Peyer's patch (tissue), 4 donors: Measurements from ENCODE around the gene WWOX. TPM values are rescaled to one million over a fixed set of nuclear protein-coding genes. Genes with fewer than 3 reads are reported as not detected.

Experiments
- DNase-seq, 3 donors: peaks; one replicate each; pipeline ENCODE4 v3.0.0-alpha.2; 2017 to 2019
- H3K27ac ChIP-seq, 4 donors: fragments of 200-600 bp; sonication (generic); one replicate each; pipeline ENCODE4 v1.5.1; 2016 to 2019
- H3K27me3 ChIP-seq, 2 donors: fragments of 200-600 bp; sonication (generic); one replicate each; pipeline ENCODE4 v1.5.1; 2019
- H3K36me3 ChIP-seq, 3 donors: fragments of 200-600 bp; sonication (generic); one replicate each; pipeline ENCODE4 v1.5.1; 2016 to 2019
- H3K4me1 ChIP-seq, 4 donors: fragments of 200-600 bp; sonication (generic); one replicate each; pipeline ENCODE4 v1.5.1; 2016 to 2019
- H3K4me3 ChIP-seq, 4 donors: fragments of 200-600 bp; sonication (generic); 1 replicate in 3 of 4; 2 replicates in 1 of 4; pipeline ENCODE4 v1.5.1; 2016 to 2019; ENCODE audit warnings: mild to moderate bottlenecking in 1 of 4
- H3K9me3 ChIP-seq, 4 donors: fragments of 200-600 bp; sonication (generic); one replicate each; pipeline ENCODE4 v1.5.1; 2016 to 2019; ENCODE audit warnings: mild to moderate bottlenecking in 1 of 4
- CTCF ChIP-seq, 6 experiments: fragments of 450-650 bp in 4 of 6; fragments of 200-600 bp in 2 of 6; sonication (generic) in 1 of 6; IDR thresholded peaks; one replicate each; pipeline ENCODE4 v1.5.1; 2017 to 2019; ENCODE audit warnings: antibody characterized with exemption in 6 of 6, mild to moderate bottlenecking in 3 of 6, moderate library complexity in 1 of 6
- POLR2A ChIP-seq, 2 donors: fragments of 450-650 bp; IDR thresholded peaks; one replicate each; pipeline ENCODE4 v1.5.1; 2017; ENCODE audit warnings: antibody characterized with exemption in 2 of 2, mild to moderate bottlenecking in 2 of 2, moderate library complexity in 2 of 2
- total RNA-seq, 4 donors: library from RNA; depleted of rRNA; stranded (reverse); fragments of >200 nt; gene quantifications; one replicate each; pipeline ENCODE4 v1.1.0, GENCODE V29; 2016

The WWOX gene
- total RNA-seq, 4 donors from 2014 or later = 17.3 to 197 (median 57.5) TPM

- TF ChIP-seq POLR2A (IDR thresholded peaks at IDR 0.05) (no peak), CTCF (IDR thresholded peaks at IDR 0.05) (no peak)
- Histone ChIP-seq H3K36me3 (no peaks in the 10 kb centered on the region), H3K27me3 (no peaks in the 10 kb centered on the region), H3K27ac (no peak overlapping the region), H3K4me3 (no peak overlapping the region), H3K9me3 (no peaks in the 10 kb centered on the region), H3K4me1 (no peaks in the 10 kb centered on the region)
- DNase-seq = no peak
Observed at GRCh38 chr16:79099716-79100115, 1000.3 kb downstream of the WWOX start.

GRCh38 chr16:79100447-79100846 lies 1001.0 kb downstream of the WWOX start:
- no peak for DNase-seq
- Histone ChIP-seq H3K36me3 (no peaks in the 10 kb centered on the region), H3K9me3 (no peaks in the 10 kb centered on the region), H3K4me1 (no peaks in the 10 kb centered on the region), H3K4me3 (no peak overlapping the region), H3K27ac (no peak overlapping the region), H3K27me3 (no peaks in the 10 kb centered on the region)
- TF ChIP-seq CTCF (IDR thresholded peaks at IDR 0.05) (no peak), POLR2A (IDR thresholded peaks at IDR 0.05) (no peak)

DNA sequence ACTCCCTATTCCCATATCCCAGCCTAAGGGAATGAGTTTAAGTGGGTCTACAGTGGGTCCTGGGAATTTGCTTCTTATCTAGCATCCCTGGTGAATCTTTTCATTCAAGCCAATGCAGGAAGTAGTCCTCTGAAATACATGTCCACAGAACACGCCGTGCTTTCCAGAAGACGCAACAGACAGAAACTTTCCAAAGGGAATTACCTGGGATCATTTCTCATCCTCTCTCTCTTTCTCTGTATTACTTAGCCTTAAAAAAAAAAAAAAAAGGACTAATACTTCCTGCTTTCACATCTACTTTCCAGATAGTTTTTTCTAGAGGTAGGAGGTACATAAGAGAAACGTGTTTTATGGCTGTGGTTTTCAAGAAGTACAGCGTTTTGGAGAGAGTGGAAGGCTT lies 1002.0 kb downstream of the WWOX start:
- H3K4me1 ChIP-seq = no peaks in the 10 kb centered on the region
- no peaks in the 10 kb centered on the region for H3K9me3 ChIP-seq
- H3K36me3 ChIP-seq = no peaks in the 10 kb centered on the region
- DNase-seq = no peak
- no peak overlapping the region for H3K27ac ChIP-seq
- H3K4me3 ChIP-seq = no peak overlapping the region
- no peaks in the 10 kb centered on the region for H3K27me3 ChIP-seq
- no peak for TF ChIP-seq CTCF (IDR thresholded peaks at IDR 0.05)

DNA sequence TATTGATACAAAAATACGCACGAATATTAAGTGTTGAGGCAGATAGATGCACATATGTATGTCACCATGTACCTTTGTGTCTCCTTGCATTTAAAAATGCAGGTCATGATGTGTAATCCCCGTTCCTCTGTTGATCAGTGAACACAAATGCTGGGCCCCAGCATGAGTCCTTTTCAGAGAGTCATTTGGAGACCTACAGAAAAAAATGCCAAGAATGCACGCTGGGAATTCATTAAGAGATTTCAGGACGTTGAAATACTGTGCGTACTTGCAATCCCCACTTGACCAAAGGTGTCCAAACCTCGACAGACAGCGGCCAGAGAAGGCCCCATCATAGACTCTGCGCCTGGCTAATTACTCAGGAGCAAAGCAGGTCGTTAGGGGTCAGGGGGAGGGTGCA lies 1005.1 kb downstream of the WWOX start:
- TF ChIP-seq POLR2A (IDR thresholded peaks at IDR 0.05) = no peak
- TF ChIP-seq CTCF (IDR thresholded peaks at IDR 0.05) = no peak
- Histone ChIP-seq H3K4me3 (no peak overlapping the region), H3K36me3 (no peaks in the 10 kb centered on the region), H3K27ac (no peak overlapping the region), H3K9me3 (no peaks in the 10 kb centered on the region), H3K4me1 (no peaks in the 10 kb centered on the region), H3K27me3 (no peaks in the 10 kb centered on the region)
- no peak for DNase-seq

DNA sequence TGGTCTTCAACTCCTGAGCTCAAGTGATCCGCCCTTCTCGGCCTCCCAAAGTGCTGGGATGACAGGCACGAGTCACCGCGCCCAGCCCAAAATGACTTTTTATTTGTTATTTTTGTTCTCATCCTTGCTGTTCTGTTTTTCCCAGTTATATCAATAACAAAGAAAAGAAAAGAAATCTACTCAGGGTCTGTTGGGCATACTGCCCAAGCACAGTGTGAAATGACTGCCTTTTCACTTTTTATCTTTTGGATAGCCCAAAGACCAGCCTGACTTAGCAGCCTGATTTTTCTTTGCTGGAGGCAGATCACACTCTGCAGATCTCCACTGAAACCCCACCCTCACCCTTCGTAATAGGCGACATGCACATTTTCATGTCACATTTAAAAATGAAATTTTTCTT lies 1007.8 kb downstream of the WWOX start:
- TF ChIP-seq CTCF (IDR thresholded peaks at IDR 0.05) (no peak), POLR2A (IDR thresholded peaks at IDR 0.05) (no peak)
- Histone ChIP-seq H3K27ac (no peak overlapping the region), H3K9me3 (no peaks in the 10 kb centered on the region), H3K36me3 (no peaks in the 10 kb centered on the region), H3K4me1 (no peaks in the 10 kb centered on the region), H3K4me3 (no peak overlapping the region), H3K27me3 (no peaks in the 10 kb centered on the region)
- no peak for DNase-seq

DNA sequence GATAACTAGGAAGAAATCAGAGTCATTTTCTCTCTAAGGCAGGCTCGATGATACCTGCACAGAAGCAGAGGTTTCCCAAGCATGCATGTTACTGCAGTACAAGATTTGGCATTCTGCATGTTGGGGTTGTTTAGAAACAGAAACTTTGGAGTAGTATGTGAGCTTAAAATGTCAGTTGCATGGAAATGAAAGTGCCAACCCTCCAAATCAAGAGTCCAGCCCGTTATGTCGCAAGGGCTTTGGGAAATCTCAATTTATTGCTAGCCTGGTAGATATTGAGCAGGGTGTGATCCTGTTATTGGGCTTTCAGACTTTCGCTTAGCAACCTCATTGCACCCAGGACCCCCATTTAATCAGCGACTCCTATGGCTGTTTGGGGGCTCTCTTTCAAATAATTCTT lies 1010.3 kb downstream of the WWOX start:
- no peak for TF ChIP-seq CTCF (IDR thresholded peaks at IDR 0.05)
- no peak overlapping the region for H3K4me3 ChIP-seq
- H3K27ac ChIP-seq = no peak overlapping the region
- no peaks in the 10 kb centered on the region for H3K36me3 ChIP-seq
- DNase-seq = no peak
- no peaks in the 10 kb centered on the region for H3K4me1 ChIP-seq
- no peaks in the 10 kb centered on the region for H3K9me3 ChIP-seq
- no peaks in the 10 kb centered on the region for H3K27me3 ChIP-seq
